ENCODE data around the gene DCAF4. TPM values are rescaled to one million over a fixed set of nuclear protein-coding genes. Genes with fewer than 3 reads are reported as not detected.
"Not testable (repeated sequence)": the region's sequence is repeated elsewhere in the genome, so short reads cannot be mapped to it uniquely, and the experiment has no call there.

DCAF4 gene
- total and polyA plus RNA-seq, 2 donors: 5.9 to 16.6 TPM

- Histone ChIP-seq H3K36me3 (ENCODE audit: insufficient read depth) (no peaks in the 10 kb centered on the region), H3K4me3 (ENCODE audit: low read depth, low read length) (no peak overlapping the region), H3K27ac (ENCODE audit: low read depth) (no peak overlapping the region), H3K4me1 (ENCODE audit: insufficient read depth) (no peaks in the 10 kb centered on the region)
- WGBS: 95% methylated on average over 3 of the region's 3 CpGs
- no peak for DNase-seq (ENCODE audit: extremely low spot score)
Measured at GRCh38 chr14:72957213-72957612, 30.9 kb downstream of the DCAF4 start.

GRCh38 chr14:72958548-72958947 is 32.3 kb downstream of the DCAF4 start:
- WGBS: 95% methylated on average over 15 of the region's 15 CpGs
- no peak overlapping the region for H3K27ac ChIP-seq (ENCODE audit: low read depth)
- H3K36me3 ChIP-seq (ENCODE audit: insufficient read depth): no peaks in the 10 kb centered on the region
- no peak overlapping the region for H3K4me3 ChIP-seq (ENCODE audit: low read depth, low read length)
- DNase-seq (ENCODE audit: extremely low spot score): no peak
- no peaks in the 10 kb centered on the region for H3K4me1 ChIP-seq (ENCODE audit: insufficient read depth)

GRCh38 chr14:72961016-72961415 is 34.8 kb downstream of the DCAF4 start:
- DNase-seq (ENCODE audit: extremely low spot score); H3K4me3 ChIP-seq (ENCODE audit: low read depth, low read length); H3K36me3 ChIP-seq (ENCODE audit: insufficient read depth); H3K4me1 ChIP-seq (ENCODE audit: insufficient read depth); H3K27ac ChIP-seq (ENCODE audit: low read depth): not testable (repeated sequence)
- WGBS: 96% methylated on average over 4 of the region's 4 CpGs

- Histone ChIP-seq H3K36me3 (ENCODE audit: insufficient read depth) (no peaks in the 10 kb centered on the region), H3K4me1 (ENCODE audit: insufficient read depth) (no peaks in the 10 kb centered on the region), H3K4me3 (ENCODE audit: low read depth, low read length) (no peak overlapping the region), H3K27ac (ENCODE audit: low read depth) (no peak overlapping the region)
- no peak for DNase-seq (ENCODE audit: extremely low spot score)
- WGBS: 75% methylated on average over 10 of the region's 10 CpGs
Measured at GRCh38 chr14:72961579-72962335, 35.5 kb downstream of the DCAF4 start.

GRCh38 chr14:72962336-72962754 is 36.1 kb downstream of the DCAF4 start:
- 59% methylated on average over 10 of the region's 10 CpGs for WGBS
- not testable (repeated sequence) for DNase-seq (ENCODE audit: extremely low spot score); H3K27ac ChIP-seq (ENCODE audit: low read depth); H3K4me3 ChIP-seq (ENCODE audit: low read depth, low read length); H3K4me1 ChIP-seq (ENCODE audit: insufficient read depth); H3K36me3 ChIP-seq (ENCODE audit: insufficient read depth)

- WGBS: 61% methylated on average over 6 of the region's 6 CpGs
- Histone ChIP-seq H3K4me1 (ENCODE audit: insufficient read depth) (no peaks in the 10 kb centered on the region), H3K36me3 (ENCODE audit: insufficient read depth) (no peaks in the 10 kb centered on the region), H3K4me3 (ENCODE audit: low read depth, low read length) (no peak overlapping the region), H3K27ac (ENCODE audit: low read depth) (no peak overlapping the region)
- no peak for DNase-seq (ENCODE audit: extremely low spot score)
Measured at GRCh38 chr14:72962829-72963312, 36.6 kb downstream of the DCAF4 start.

- H3K36me3 ChIP-seq (ENCODE audit: insufficient read depth): no peaks in the 10 kb centered on the region
- no peak overlapping the region for H3K4me3 ChIP-seq (ENCODE audit: low read depth, low read length)
- no peak overlapping the region for H3K27ac ChIP-seq (ENCODE audit: low read depth)
- WGBS: 88% methylated on average over 6 of the region's 6 CpGs
- H3K4me1 ChIP-seq (ENCODE audit: insufficient read depth): no peaks in the 10 kb centered on the region
- no peak for DNase-seq (ENCODE audit: extremely low spot score)
Measured at GRCh38 chr14:72965249-72965648, 39.0 kb downstream of the DCAF4 start.

GRCh38 chr14:72966038-72966437 is 39.8 kb downstream of the DCAF4 start:
- no peak for DNase-seq (ENCODE audit: extremely low spot score)
- Histone ChIP-seq H3K36me3 (ENCODE audit: insufficient read depth) (no peaks in the 10 kb centered on the region), H3K27ac (ENCODE audit: low read depth) (no peak overlapping the region), H3K4me3 (ENCODE audit: low read depth, low read length) (no peak overlapping the region), H3K4me1 (ENCODE audit: insufficient read depth) (no peaks in the 10 kb centered on the region)
- 90% methylated on average over 6 of the region's 6 CpGs for WGBS

GRCh38 chr14:72968316-72968715 is 42.1 kb downstream of the DCAF4 start:
- no peak overlapping the region for H3K4me3 ChIP-seq (ENCODE audit: low read depth, low read length)
- no peak for DNase-seq (ENCODE audit: extremely low spot score)
- no peak overlapping the region for H3K27ac ChIP-seq (ENCODE audit: low read depth)
- H3K36me3 ChIP-seq (ENCODE audit: insufficient read depth): no peaks in the 10 kb centered on the region
- WGBS: 94% methylated on average over 5 of the region's 5 CpGs
- no peaks in the 10 kb centered on the region for H3K4me1 ChIP-seq (ENCODE audit: insufficient read depth)

- no peaks in the 10 kb centered on the region for H3K36me3 ChIP-seq (ENCODE audit: insufficient read depth)
- 78% methylated on average over 17 of the region's 17 CpGs for WGBS
Measured at GRCh38 chr14:72970058-72970630, 43.9 kb downstream of the DCAF4 start.

GRCh38 chr14:72970824-72971434 is 44.7 kb downstream of the DCAF4 start:
- DNase-seq (ENCODE audit: extremely low spot score): no peak
- H3K27ac ChIP-seq (ENCODE audit: low read depth): no peak overlapping the region
- 87% methylated on average over 20 of the region's 20 CpGs for WGBS
- H3K36me3 ChIP-seq (ENCODE audit: insufficient read depth): no peaks in the 10 kb centered on the region
- no peaks in the 10 kb centered on the region for H3K4me1 ChIP-seq (ENCODE audit: insufficient read depth)
- no peak overlapping the region for H3K4me3 ChIP-seq (ENCODE audit: low read depth, low read length)

More at GRCh38 chr14:72970058-72970630, 43.9 kb downstream of the DCAF4 start:
- no peaks in the 10 kb centered on the region for H3K4me1 ChIP-seq (ENCODE audit: insufficient read depth)
- no peak overlapping the region for H3K27ac ChIP-seq (ENCODE audit: low read depth)
- no peak for DNase-seq (ENCODE audit: extremely low spot score)
- no peak overlapping the region for H3K4me3 ChIP-seq (ENCODE audit: low read depth, low read length)

- Histone ChIP-seq H3K27ac (ENCODE audit: low read depth) (no peak overlapping the region), H3K4me1 (ENCODE audit: insufficient read depth) (no peaks in the 10 kb centered on the region), H3K4me3 (ENCODE audit: low read depth, low read length) (no peak overlapping the region), H3K36me3 (ENCODE audit: insufficient read depth) (no peaks in the 10 kb centered on the region)
- no peak for DNase-seq (ENCODE audit: extremely low spot score)
- 89% methylated on average over 12 of the region's 12 CpGs for WGBS
Measured at GRCh38 chr14:72974661-72975060, 48.4 kb downstream of the DCAF4 start.

GRCh38 chr14:72975770-72976169 is 49.5 kb downstream of the DCAF4 start:
- no peaks in the 10 kb centered on the region for H3K36me3 ChIP-seq (ENCODE audit: insufficient read depth)
- WGBS: 91% methylated on average over 4 of the region's 4 CpGs
- H3K4me3 ChIP-seq (ENCODE audit: low read depth, low read length): no peak overlapping the region
- DNase-seq (ENCODE audit: extremely low spot score): no peak
- H3K4me1 ChIP-seq (ENCODE audit: insufficient read depth): no peaks in the 10 kb centered on the region
- H3K27ac ChIP-seq (ENCODE audit: low read depth): no peak overlapping the region

- Histone ChIP-seq H3K4me1 (ENCODE audit: insufficient read depth) (no peaks in the 10 kb centered on the region), H3K27ac (ENCODE audit: low read depth) (no peak overlapping the region), H3K36me3 (ENCODE audit: insufficient read depth) (peaks cover 3% of the 10 kb centered on the region), H3K4me3 (ENCODE audit: low read depth, low read length) (no peak overlapping the region)
- 91% methylated on average over 9 of the region's 9 CpGs for WGBS
- no peak for DNase-seq (ENCODE audit: extremely low spot score)
Measured at GRCh38 chr14:72978856-72979255, 52.6 kb downstream of the DCAF4 start.
